B cell (primary cell): ENCODE results near the gene ZDHHC17. TPM values are rescaled to one million over a fixed set of nuclear protein-coding genes. Genes with fewer than 3 reads are reported as not detected.

ENCODE experiments used
- ATAC-seq: fragments of 200-7000 bp; cut with Tn5 transposase; one replicate; pipeline ENCODE4 v1.10.0; 2021; ENCODE audit warnings: low read depth, mild to moderate bottlenecking, moderate number of reproducible peaks, moderate library complexity
- CTCF ChIA-PET: fragments of 350-600 bp; sonication (Branson Sonifier 250); formaldehyde crosslinking; loops from one replicate; lab custom pipeline; 2021; ENCODE audit warnings: antibody characterized with exemption, inconsistent platforms; lab: Charles Lee
- POLR2A ChIA-PET: fragments of 350-600 bp; sonication (Branson Sonifier 250); formaldehyde crosslinking; loops from one replicate; lab custom pipeline; 2021; ENCODE audit warnings: antibody characterized with exemption; lab: Charles Lee
- DNase-seq: peaks from one replicate; pipeline ENCODE4 v3.0.0; 2013
- H2AFZ ChIP-seq: 2 replicates; pipeline ENCODE4 v1.6.1; 2012; ENCODE audit warnings: mild to moderate bottlenecking, low read depth, low read length; ENCODE audit not compliant: insufficient read depth, poor library complexity, severe bottlenecking
- H3K27ac ChIP-seq, 2 donors: 1 replicate in 1 of 2; 2 replicates in 1 of 2; pipeline ENCODE4 v1.5.1; 2012 to 2013; ENCODE audit warnings: low read length in 2 of 2, mild to moderate bottlenecking in 2 of 2, moderate library complexity in 1 of 2
- H3K27me3 ChIP-seq, 4 experiments: fragments of 200-600 bp in 1 of 4; sonication (generic) in 1 of 4; replicated peaks in 1 of 4; 1 replicate in 2 of 4; 2 replicates in 2 of 4; pipeline versions ENCODE4 v1.6.1 to v1.7.0; 2013 to 2016; ENCODE audit warnings: low read length in 3 of 4, mild to moderate bottlenecking in 2 of 4, mixed read lengths in 1 of 4, moderate library complexity in 1 of 4; ENCODE audit not compliant: insufficient read depth in 4 of 4, control insufficient read depth in 3 of 4; ENCODE audit errors: control extremely low read depth in 1 of 4
- H3K36me3 ChIP-seq, 2 experiments: replicated peaks in 1 of 2; 1 replicate in 1 of 2; 2 replicates in 1 of 2; pipeline versions ENCODE4 v1.6.1 to v1.7.1; 2013; ENCODE audit warnings: low read length in 1 of 2; ENCODE audit not compliant: insufficient read depth in 2 of 2, control insufficient read depth in 1 of 2; ENCODE audit errors: control extremely low read depth in 1 of 2, extremely low read depth in 1 of 2
- H3K4me1 ChIP-seq, 2 donors: fragments of 200-600 bp in 1 of 2; sonication (generic) in 1 of 2; 1 replicate in 1 of 2; 2 replicates in 1 of 2; pipeline versions ENCODE4 v1.5.1 to v1.6.1; 2013 to 2017; ENCODE audit warnings: low read length in 2 of 2; ENCODE audit not compliant: control insufficient read depth in 2 of 2, insufficient read depth in 2 of 2
- H3K4me2 ChIP-seq: replicated peaks from 2 replicates; pipeline ENCODE3; 2012; ENCODE audit warnings: mild to moderate bottlenecking, low read depth, low read length; ENCODE audit not compliant: poor library complexity, severe bottlenecking
- H3K4me3 ChIP-seq, 5 experiments: fragments of 200-600 bp in 1 of 5; sonication (generic) in 1 of 5; 1 replicate in 3 of 5; 2 replicates in 2 of 5; pipeline versions ENCODE4 v1.5.1 to v1.7.0; 2011 to 2016; ENCODE audit warnings: low read length in 4 of 5, mild to moderate bottlenecking in 4 of 5, low read depth in 2 of 5, control low read depth in 1 of 5, moderate library complexity in 1 of 5; ENCODE audit not compliant: insufficient read depth in 1 of 5; ENCODE audit errors: control extremely low read depth in 1 of 5, extremely low read depth in 1 of 5
- H3K79me2 ChIP-seq: fragments of 200-600 bp; sonication (generic); one replicate; pipeline ENCODE4 v1.6.0; 2016; ENCODE audit warnings: low read length; ENCODE audit not compliant: control insufficient read depth, insufficient read depth
- H3K9ac ChIP-seq: fragments of 200-600 bp; sonication (generic); 2 replicates; pipeline ENCODE4 v1.6.1; 2017; ENCODE audit warnings: mild to moderate bottlenecking, low read length, moderate library complexity
- H3K9me3 ChIP-seq, 3 donors: one replicate each; pipeline versions ENCODE4 v1.6.1 to v1.7.1; 2013; ENCODE audit warnings: low read length in 2 of 3; ENCODE audit not compliant: control insufficient read depth in 2 of 3, insufficient read depth in 1 of 3; ENCODE audit errors: control extremely low read depth in 1 of 3
- H4K20me1 ChIP-seq: 2 replicates; pipeline ENCODE4 v1.6.0; 2012; ENCODE audit warnings: mild to moderate bottlenecking, low read length; ENCODE audit not compliant: insufficient read depth, control insufficient read depth, poor library complexity, severe bottlenecking
- H3K27ac Mint-ChIP-seq: one replicate; pipeline ENCODE4 v1.8.0; 2021; ENCODE audit warnings: mixed read lengths
- H3K27me3 Mint-ChIP-seq: one replicate; pipeline ENCODE4 v1.8.0; 2021; ENCODE audit warnings: mixed read lengths
- H3K4me1 Mint-ChIP-seq: one replicate; pipeline ENCODE4 v1.8.0; 2021; ENCODE audit warnings: mixed read lengths
- H3K4me3 Mint-ChIP-seq: one replicate; pipeline ENCODE4 v1.8.0; 2021; ENCODE audit warnings: mixed read lengths
- H3K9me3 Mint-ChIP-seq: one replicate; pipeline ENCODE4 v1.8.0; 2022; ENCODE audit warnings: mixed read lengths; ENCODE audit not compliant: insufficient read depth
- CTCF ChIP-seq: fragments of 200-600 bp; IDR thresholded peaks from one replicate; pipeline ENCODE4 v1.8.0; 2022; ENCODE audit warnings: antibody characterized with exemption, mild to moderate bottlenecking
- EZH2 ChIP-seq: IDR thresholded peaks from 2 replicates; pipeline ENCODE4 v1.6.1; 2012; ENCODE audit warnings: borderline replicate concordance, low read depth, mild to moderate bottlenecking, moderate library complexity, low read length; ENCODE audit not compliant: insufficient read depth, poor library complexity, severe bottlenecking
- WGBS: methylation state at CpG from one replicate; pipeline ENCODE4 v1.1.5; 2013; ENCODE audit warnings: missing lambda C conversion rate; ENCODE audit not compliant: insufficient coverage; 5-methylcytosine and 5-hydroxymethylcytosine counted together
- intact Hi-C: fragments of 100-400 bp; cut with micrococcal nuclease; formaldehyde crosslinking; loops from one replicate; pipeline ENCODE4 v1.10.0; 2022
- polyA plus RNA-seq: library from polyadenylated mRNA; depleted of rRNA; stranded (reverse); fragments of >200 nt; gene quantifications from 2 replicates; pipeline ENCODE4 v1.2.3, GENCODE V29; 2012
- total RNA-seq, 2 donors: library from RNA; stranded (reverse); fragments of 120-200 nt in 1 of 2; gene quantifications; 1 replicate in 1 of 2; 2 replicates in 1 of 2; pipeline versions ENCODE4 v1.2.3 to v1.2.4, GENCODE V29; 2013 to 2022

ZDHHC17 gene
- total and polyA plus RNA-seq, 2 donors (not counting 1 experiment from before 2014, with no cell fraction given): 26.1 to 75.0 TPM

- no peaks in the 10 kb centered on the region for H3K4me1 Mint-ChIP-seq
- H2AFZ ChIP-seq: no peak overlapping the region
- no peaks in the 10 kb centered on the region for H3K4me1 ChIP-seq
- ChIA-PET POLR2A (no interaction called here), CTCF (no interaction called here)
- TF ChIP-seq EZH2 (no peak), CTCF (no peak)
- WGBS: no CpG with 5 or more reads among the region's 1 CpG
- intact Hi-C loops: no loop called here
- H3K27ac Mint-ChIP-seq: no peak overlapping the region
- H3K9ac ChIP-seq: no peak overlapping the region
- H3K27me3 Mint-ChIP-seq: peaks cover 23% of the 10 kb centered on the region
- H3K36me3 ChIP-seq: no peaks in the 10 kb centered on the region
- no peaks in the 10 kb centered on the region for H3K9me3 Mint-ChIP-seq
- H3K9me3 ChIP-seq: no peaks in the 10 kb centered on the region
- no peaks in the 10 kb centered on the region for H3K79me2 ChIP-seq
- H3K27me3 ChIP-seq: no peaks in the 10 kb centered on the region
- no peak overlapping the region for H3K4me3 Mint-ChIP-seq
- no peaks in the 10 kb centered on the region for H4K20me1 ChIP-seq
- DNase-seq (no peak), ATAC-seq (no peak)
- H3K27ac ChIP-seq: no peak overlapping the region
- H3K4me3 ChIP-seq: no peak overlapping the region
- H3K4me2 ChIP-seq: no peak overlapping the region
Measured at GRCh38 chr12:76888775-76889174, 124.9 kb downstream of the ZDHHC17 start.

GRCh38 chr12:76890151-76891143, 126.5 kb downstream of the ZDHHC17 start:
- Histone ChIP-seq H3K4me2 (no peak overlapping the region), H4K20me1 (no peaks in the 10 kb centered on the region), H3K36me3 (no peaks in the 10 kb centered on the region), H3K4me1 (no peaks in the 10 kb centered on the region), H3K27ac (no peak overlapping the region), H3K9ac (no peak overlapping the region), H2AFZ (no peak overlapping the region), H3K9me3 (no peaks in the 10 kb centered on the region), H3K4me3 (no peak overlapping the region), H3K79me2 (no peaks in the 10 kb centered on the region), H3K27me3 (no peaks in the 10 kb centered on the region)
- H3K4me1 Mint-ChIP-seq: no peaks in the 10 kb centered on the region
- POLR2A ChIA-PET: no interaction called here
- H3K9me3 Mint-ChIP-seq: no peaks in the 10 kb centered on the region
- peaks cover 23% of the 10 kb centered on the region for H3K27me3 Mint-ChIP-seq
- CTCF ChIA-PET: no interaction called here
- H3K27ac Mint-ChIP-seq: no peak overlapping the region
- ATAC-seq: no peak
- DNase-seq: no peak
- WGBS: no CpG with 5 or more reads among the region's 8 CpGs
- no peak overlapping the region for H3K4me3 Mint-ChIP-seq
- TF ChIP-seq EZH2: no peak
- no peak for TF ChIP-seq CTCF
- intact Hi-C loops: no loop called here
